K562 (cell line): ENCODE measurements around the gene HCFC1R1. TPM values are rescaled to one million over a fixed set of nuclear protein-coding genes. Genes with fewer than 3 reads are reported as not detected.
A peak's percentile ranks its signal among the peaks of the same experiment; 100 is the strongest.

ENCODE experiments used
- ARHGAP35 ChIP-seq: fragments of 450-650 bp; IDR thresholded peaks from 2 replicates; pipeline ENCODE4 v1.6.1; 2018; ENCODE audit not compliant: partially characterized antibody
- ARID1B ChIP-seq: fragments of 450-650 bp; IDR thresholded peaks from 2 replicates; pipeline ENCODE4 v1.6.1; 2016; ENCODE audit warnings: antibody characterized with exemption, mild to moderate bottlenecking, inconsistent platforms
- ARID3A ChIP-seq: IDR thresholded peaks from 2 replicates; pipeline ENCODE4 v1.6.1; 2012; ENCODE audit warnings: low read depth, low read length, improper control_type of control experiment, borderline replicate concordance
- BCLAF1 ChIP-seq, 2 experiments: fragments of 450-650 bp in 1 of 2; IDR thresholded peaks; 2 replicates each; pipeline ENCODE4 v1.6.1; 2011 to 2017; ENCODE audit warnings: low read depth in 2 of 2, antibody characterized with exemption in 1 of 2, borderline replicate concordance in 1 of 2, low read length in 1 of 2, mild to moderate bottlenecking in 1 of 2, mixed read lengths in 1 of 2; ENCODE audit not compliant: control insufficient read depth in 1 of 2
- EP300 ChIP-seq: IDR thresholded peaks from 2 replicates; pipeline ENCODE4 v1.6.1; 2012; ENCODE audit warnings: low read length, improper control_type of control experiment
- EP400 ChIP-seq: fragments of 450-650 bp; IDR thresholded peaks from 2 replicates; pipeline ENCODE4 v1.6.1; 2017; ENCODE audit warnings: antibody characterized with exemption, mild to moderate bottlenecking, moderate library complexity
- FOXK1 ChIP-seq: sonication (generic); formaldehyde crosslinking; IDR thresholded peaks from 2 replicates; pipeline ENCODE4 v1.8.0; 2022; ENCODE audit warnings: missing genetic modification reagents, mild to moderate bottlenecking, borderline replicate concordance
- GATAD2B ChIP-seq: fragments of 450-650 bp; IDR thresholded peaks from 2 replicates; pipeline ENCODE4 v1.6.1; 2017; ENCODE audit warnings: mild to moderate bottlenecking, borderline replicate concordance
- HINFP ChIP-seq: fragments of 450-650 bp; conservative IDR thresholded peaks from 2 replicates; pipeline ENCODE4 v1.6.1; 2016; ENCODE audit warnings: missing genetic modification characterization, low read depth, mild to moderate bottlenecking, control low read depth, missing compliant biosample characterization
- MAFG ChIP-seq: fragments of 450-650 bp; conservative IDR thresholded peaks from 2 replicates; pipeline ENCODE4 v1.6.1; 2016; ENCODE audit warnings: missing genetic modification characterization, missing compliant biosample characterization
- MTA2 ChIP-seq: fragments of 450-650 bp; IDR thresholded peaks from 2 replicates; pipeline ENCODE4 v1.6.1; 2016; ENCODE audit warnings: low read depth
- MXI1 ChIP-seq: IDR thresholded peaks from 2 replicates; pipeline ENCODE4 v1.6.1; 2011; ENCODE audit warnings: low read depth, mild to moderate bottlenecking, improper control_type of control experiment, low read length
- NCOA4 ChIP-seq: fragments of 450-650 bp; IDR thresholded peaks from 2 replicates; pipeline ENCODE4 v1.6.1; 2018; ENCODE audit warnings: mild to moderate bottlenecking; ENCODE audit not compliant: partially characterized antibody
- NR1H2 ChIP-seq: sonication (generic); formaldehyde crosslinking; IDR thresholded peaks from 2 replicates; pipeline ENCODE4 v1.4.0; 2020; ENCODE audit warnings: mild to moderate bottlenecking, missing genetic modification reagents
- PYGO2 ChIP-seq: fragments of 450-650 bp; IDR thresholded peaks from 2 replicates; pipeline ENCODE4 v1.6.1; 2016; ENCODE audit warnings: mild to moderate bottlenecking, missing genetic modification characterization, moderate library complexity, missing compliant biosample characterization
- RAD21 ChIP-seq, 2 experiments: fragments of 250-450 bp in 1 of 2; fragments of 450-650 bp in 1 of 2; sonication (Bioruptor Pico) in 1 of 2; formaldehyde crosslinking in 1 of 2; IDR thresholded peaks in 1 of 2; conservative IDR thresholded peaks in 1 of 2; 2 replicates each; pipeline versions ENCODE4 v1.4.0 to v1.8.0; 2020 to 2022; ENCODE audit warnings: mild to moderate bottlenecking in 2 of 2, moderate library complexity in 1 of 2
- SMAD4 ChIP-seq: fragments of 250-450 bp; sonication (Bioruptor Pico); conservative IDR thresholded peaks from 2 replicates; pipeline ENCODE4 v1.8.0; 2021; ENCODE audit warnings: inconsistent platforms, mild to moderate bottlenecking, moderate library complexity
- SMARCA4 ChIP-seq: fragments of 450-650 bp; IDR thresholded peaks from 2 replicates; pipeline ENCODE4 v1.6.1; 2016
- SMARCA5 ChIP-seq: fragments of 450-650 bp; IDR thresholded peaks from 2 replicates; pipeline ENCODE4 v1.6.1; 2016
- SRSF9 ChIP-seq: fragments of 200-400 bp; formaldehyde crosslinking; IDR thresholded peaks from 2 replicates; pipeline ENCODE4 v1.6.1; 2017; ENCODE audit warnings: low read depth, low read length, borderline replicate concordance
- XRCC3 ChIP-seq: fragments of 450-650 bp; IDR thresholded peaks from 2 replicates; pipeline ENCODE4 v1.6.1; 2017; ENCODE audit warnings: mild to moderate bottlenecking, moderate library complexity
- ZNF165 ChIP-seq: fragments of 250-450 bp; sonication (Bioruptor Pico); IDR thresholded peaks from 2 replicates; pipeline ENCODE4 v1.4.0; 2020; ENCODE audit warnings: borderline replicate concordance
- ZNF217 ChIP-seq: sonication (generic); formaldehyde crosslinking; IDR thresholded peaks from 2 replicates; pipeline ENCODE4 v1.8.0; 2022; ENCODE audit warnings: mild to moderate bottlenecking, missing genetic modification reagents
- ZNF324 ChIP-seq: fragments of 250-450 bp; sonication (Bioruptor Pico); IDR thresholded peaks from 2 replicates; pipeline ENCODE4 v1.4.0; 2020; ENCODE audit warnings: mild to moderate bottlenecking
- polyA plus RNA-seq, 8 experiments: library from polyadenylated mRNA; depleted of rRNA in 4 of 8; stranded (reverse) in 5 of 8; unstranded in 3 of 8; fragments of >200 nt; fragmentation: Nextera tagmentation in 2 of 8; fragmentation: Illumina TruSeq in 1 of 8; extraction: Ambion mirVana in 2 of 8; extraction: Trizol in 1 of 8; gene quantifications; 2 replicates each; pipeline versions ENCODE4 v1.2.1 to v1.2.3, GENCODE V29; 2011 to 2014; ENCODE audit warnings: inconsistent platforms in 1 of 8, missing spikeins in 1 of 8
- total RNA-seq, 7 experiments: library from RNA; depleted of rRNA in 6 of 7; stranded (reverse); fragments of >200 nt in 6 of 7; fragmentation: Illumina TruSeq in 2 of 7; extraction: Trizol in 2 of 7; gene quantifications; 2 replicates each; pipeline versions ENCODE4 v1.2.1 to v1.2.3, GENCODE V29; 2011 to 2021; ENCODE audit warnings: low replicate concordance in 1 of 7

The HCFC1R1 gene
- total and polyA plus RNA-seq, 9 of the 15 experiments (the other 6 are each of a cell fraction or from before 2014, with no cell fraction given), result 2.2 to 29.0 (median 11.2) TPM

GRCh38 chr16:2982402-2982801, 41.3 kb downstream of the HCFC1R1 start (continued):
- no peak for TF ChIP-seq BCLAF1 (IDR thresholded peaks at IDR 0.05; ENCODE audit: borderline replicate concordance in 1 of 2, control insufficient read depth in 1 of 2, low read depth in 2 of 2, low read length in 1 of 2)
- no peak for TF ChIP-seq ZNF217
- TF ChIP-seq NCOA4, result peak; percentile 23
- no peak for TF ChIP-seq SMAD4 (CRISPR knock-in tag)
- TF ChIP-seq ARID1B, result no peak; the same call in 1 of the 2 replicates
- TF ChIP-seq EP400, result no peak
- no peak for TF ChIP-seq FOXK1
- no peak for TF ChIP-seq ZNF324 (CRISPR knock-in tag)
- TF ChIP-seq EP300, result no peak
- TF ChIP-seq HINFP (tag), result 0 out of 2 replicates have a peak, but pooled peaks have one; percentile 44
- no peak for TF ChIP-seq MXI1
- no peak for TF ChIP-seq ZNF165 (CRISPR knock-in tag)
- TF ChIP-seq NR1H2, result no peak
- peak; percentile 90; the same call in 1 of the 2 replicates for TF ChIP-seq SMARCA5
- TF ChIP-seq ARID3A, result no peak
- TF ChIP-seq RAD21 (CRISPR knock-in tag; conservative IDR thresholded peaks at IDR 0.05 in 1 of 2, IDR thresholded peaks at IDR 0.05 in 1 of 2), result no peak
- no peak for TF ChIP-seq PYGO2 (tag)
- TF ChIP-seq SRSF9, result no peak
- TF ChIP-seq GATAD2B, result no peak
- TF ChIP-seq MAFG (tag), result no peak
- TF ChIP-seq XRCC3, result no peak
- TF ChIP-seq SMARCA4, result no peak
- peak; percentile 39 for TF ChIP-seq ARHGAP35
- peak; percentile 48; the same call in 1 of the 2 replicates for TF ChIP-seq MTA2
